Heart left ventricle (tissue), 16 donors: ENCODE results near the gene ARL14EP. TPM values are rescaled to one million over a fixed set of nuclear protein-coding genes. Genes with fewer than 3 reads are reported as not detected.

ENCODE experiments used
- ATAC-seq, 4 donors: fragments of 200-7000 bp; cut with Tn5 transposase; one replicate each; pipeline ENCODE4 v1.9.1; 2020 to 2022; ENCODE audit warnings: moderate library complexity in 4 of 4, mild to moderate bottlenecking in 3 of 4, moderate number of reproducible peaks in 1 of 4
- DNase-seq, 5 donors: peaks; one replicate each; pipeline ENCODE4 v3.0.0-alpha.2; 2020
- H3K27ac ChIP-seq, 12 donors: fragments of 200-600 bp; sonication (generic) in 4 of 12; one replicate each; pipeline versions ENCODE4 v1.5.0 to v1.8.0; 2016 to 2022; ENCODE audit warnings: mild to moderate bottlenecking in 2 of 12
- H3K27me3 ChIP-seq, 9 donors: fragments of 200-600 bp; sonication (generic) in 2 of 9; one replicate each; pipeline versions ENCODE4 v1.5.1 to v1.8.0; 2016 to 2022; ENCODE audit warnings: mild to moderate bottlenecking in 3 of 9
- H3K36me3 ChIP-seq, 9 donors: fragments of 200-600 bp; sonication (generic) in 2 of 9; one replicate each; pipeline versions ENCODE4 v1.5.0 to v1.8.0; 2018 to 2022; ENCODE audit warnings: mild to moderate bottlenecking in 2 of 9
- H3K4me1 ChIP-seq, 12 donors: fragments of 200-600 bp; sonication (generic) in 4 of 12; one replicate each; pipeline versions ENCODE4 v1.5.0 to v1.8.0; 2016 to 2022; ENCODE audit warnings: mild to moderate bottlenecking in 3 of 12
- H3K4me3 ChIP-seq, 12 donors: fragments of 200-600 bp; sonication (generic) in 4 of 12; one replicate each; pipeline versions ENCODE4 v1.5.0 to v1.8.0; 2017 to 2022; ENCODE audit warnings: mild to moderate bottlenecking in 9 of 12, moderate library complexity in 4 of 12
- H3K9me3 ChIP-seq, 12 donors: fragments of 200-600 bp; sonication (generic) in 4 of 12; one replicate each; pipeline versions ENCODE4 v1.5.0 to v1.8.0; 2016 to 2022; ENCODE audit warnings: mild to moderate bottlenecking in 1 of 12
- POLR2A ChIP-seq, 2 donors: fragments of 450-650 bp; IDR thresholded peaks; one replicate each; pipeline ENCODE4 v1.6.1; 2017; ENCODE audit warnings: antibody characterized with exemption in 2 of 2, mild to moderate bottlenecking in 2 of 2, moderate library complexity in 2 of 2
- WGBS, 4 donors: extraction: QIAGEN DNeasy Blood & Tissue Kit in 2 of 4; methylation state at CpG; one replicate each; pipeline versions ENCODE4 v1.1.5 to v1.1.7; 2013 to 2018; 5-methylcytosine and 5-hydroxymethylcytosine counted together
- intact Hi-C, 10 donors: fragments of 100-400 bp; cut with DNase I; formaldehyde crosslinking; loops; one replicate each; pipeline versions ENCODE4 v1.11.1 to v1.14.2; 2022
- polyA plus RNA-seq, 2 donors: library from polyadenylated mRNA; stranded (reverse); fragments of 200-250 nt; gene quantifications; one replicate each; pipeline ENCODE4 v1.2.3, GENCODE V29; 2013
- total RNA-seq, 9 donors: library from RNA; depleted of rRNA in 2 of 9; stranded (reverse); fragments of >200 nt in 2 of 9; fragmentation: NEBNext Ultra II Directional in 3 of 9; extraction: Animal tissue kit (Norgen Biotek cat#: 25700) in 3 of 9; gene quantifications; one replicate each; pipeline versions ENCODE4 v1.1.0 to v1.2.4, GENCODE V29; 2016 to 2023
- TF ChIP-seq, protein P1 (sequence below), 12 donors: fragments of 200-600 bp; sonication (generic) in 4 of 12; IDR thresholded peaks; one replicate each; pipeline versions ENCODE4 v1.5.0 to v1.8.0; 2018 to 2022; ENCODE audit warnings: antibody characterized with exemption in 12 of 12, mild to moderate bottlenecking in 5 of 12
- donor health status: ischemic (EF 13 %, LVEDD 7.1; RV severe dilation, severe dysfunction).
- donor health status: healthy with polysubstance abuse.
- donor health status: DM: no; HTN: yes; CAD: no.
- donor health status: DM: no; HTN: no; CAD: no.
- donor health status: ischemic (EF 25% LVEDD 6.9; RV normal size, moderate dysfunction).
- donor health status: ischemic (EF 25% LVEDD 5.7; RV mildly dilated, moderate dysfunction).
- donor health status: healthy.
- donor health status: DM: yes; HTN: yes; CAD: no.
- donor health status: ischemic (EF 35%, LVEDD 5.7; RV mildly dilated, moderate dysfunction).
- donor health status: nonischemic (EF 11% LVEDD 7.7; RV severe dilation, severe dysfunction).
- donor health status: DM: yes; HTN: yes; CAD: no.
- donor health status: PGD.
- donor health status: ischemic (EF 29% LVEDD 5.4; RV normal size, mild dysfunction).
- donor health status: nonischemic (EF 23%, LVEDD 6.1; RV moderate dilation, normal function).

The ARL14EP gene
- total and polyA plus RNA-seq, 11 donors: 13.1 to 43.8 (median 30.1) TPM

DNA sequence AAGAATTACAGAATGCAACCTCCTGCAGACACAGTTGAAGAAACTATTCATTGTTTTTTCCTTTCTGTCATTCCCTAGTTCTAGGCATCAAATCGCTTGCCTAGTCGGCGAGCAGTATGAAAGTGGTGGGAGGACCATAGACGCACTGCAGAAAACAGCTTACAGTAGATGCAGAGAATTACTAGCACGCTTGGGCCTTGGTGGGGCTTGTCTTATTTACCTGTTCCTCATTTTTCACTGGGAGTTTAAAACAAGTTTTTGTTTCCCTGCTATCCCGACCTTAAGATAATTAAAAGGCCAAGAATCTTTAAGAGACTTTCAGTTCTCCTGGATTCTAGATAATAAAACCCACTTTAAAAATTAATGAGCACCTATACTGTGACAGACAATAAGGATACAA lies 713 bp upstream of the ARL14EP start:
- no peak for ATAC-seq
- no peak for DNase-seq
- Histone ChIP-seq H3K9me3 (no peaks in the 10 kb centered on the region), H3K36me3 (peaks cover 0 to 2% (median 0%) of the 10 kb centered on the region in 9 donors), H3K4me1 (peaks cover 0 to 43% (median 33%) of the 10 kb centered on the region in 12 donors), H3K4me3 (peak overlapping the region in 11 of 12 donors; percentile 56 to 88 (median 80)), H3K27me3 (peaks cover 0 to 8% (median 0%) of the 10 kb centered on the region in 9 donors), H3K27ac (peak overlapping the region in 3 of 12 donors; percentile 80 to 89 (median 88))
- intact Hi-C loops: loop anchor here in 5 of 10 donors (5.0 to 10.0 kb wide), 4 partner anchors 187 to 887 kb away; no protein-coding TSS in a partner anchor
- TF ChIP-seq, protein P1, sequence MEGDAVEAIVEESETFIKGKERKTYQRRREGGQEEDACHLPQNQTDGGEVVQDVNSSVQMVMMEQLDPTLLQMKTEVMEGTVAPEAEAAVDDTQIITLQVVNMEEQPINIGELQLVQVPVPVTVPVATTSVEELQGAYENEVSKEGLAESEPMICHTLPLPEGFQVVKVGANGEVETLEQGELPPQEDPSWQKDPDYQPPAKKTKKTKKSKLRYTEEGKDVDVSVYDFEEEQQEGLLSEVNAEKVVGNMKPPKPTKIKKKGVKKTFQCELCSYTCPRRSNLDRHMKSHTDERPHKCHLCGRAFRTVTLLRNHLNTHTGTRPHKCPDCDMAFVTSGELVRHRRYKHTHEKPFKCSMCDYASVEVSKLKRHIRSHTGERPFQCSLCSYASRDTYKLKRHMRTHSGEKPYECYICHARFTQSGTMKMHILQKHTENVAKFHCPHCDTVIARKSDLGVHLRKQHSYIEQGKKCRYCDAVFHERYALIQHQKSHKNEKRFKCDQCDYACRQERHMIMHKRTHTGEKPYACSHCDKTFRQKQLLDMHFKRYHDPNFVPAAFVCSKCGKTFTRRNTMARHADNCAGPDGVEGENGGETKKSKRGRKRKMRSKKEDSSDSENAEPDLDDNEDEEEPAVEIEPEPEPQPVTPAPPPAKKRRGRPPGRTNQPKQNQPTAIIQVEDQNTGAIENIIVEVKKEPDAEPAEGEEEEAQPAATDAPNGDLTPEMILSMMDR (IDR thresholded peaks at IDR 0.05): no peak
- no peak for TF ChIP-seq POLR2A (IDR thresholded peaks at IDR 0.05)
- 72 to 88% (median 79%) methylated on average over 6 of the region's 6 CpGs for WGBS, 4 donors

DNA sequence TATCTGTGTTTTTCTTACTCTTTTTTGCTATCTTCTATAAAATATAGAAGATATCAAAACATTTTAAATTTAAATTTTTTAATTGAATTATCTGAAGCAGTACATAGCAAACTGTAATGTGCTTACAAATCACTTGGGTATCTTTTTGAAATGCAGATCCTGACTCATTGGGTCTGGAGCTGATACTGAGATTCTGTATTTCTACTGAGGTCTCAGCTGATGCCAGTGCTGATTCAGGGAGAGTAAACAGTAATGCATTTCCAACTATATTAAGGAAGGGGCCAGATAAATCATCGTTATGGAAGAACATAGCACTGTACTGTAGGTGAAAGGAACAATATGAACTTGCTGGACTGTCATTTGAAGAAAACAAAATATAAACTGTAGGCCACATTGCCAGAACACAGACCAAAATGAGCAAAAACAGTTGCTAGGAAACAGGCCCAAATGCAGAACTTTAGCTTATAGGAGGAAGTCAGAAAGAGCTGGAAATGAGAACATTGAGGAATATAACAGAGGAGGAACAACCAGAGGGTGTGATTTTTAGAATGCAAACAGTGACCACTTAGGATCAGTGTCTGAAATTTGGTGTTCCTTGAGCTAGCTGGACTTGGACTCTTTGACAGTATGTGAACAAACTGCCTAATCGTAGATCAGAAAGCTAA lies 3.3 kb downstream of the ARL14EP start:
- H3K27me3 ChIP-seq: no peaks in the 10 kb centered on the region
- ATAC-seq (no peak), DNase-seq (no peak)
- peak overlapping the region in 2 of 12 donors; percentile 7 to 73 for H3K27ac ChIP-seq
- no peaks in the 10 kb centered on the region for H3K9me3 ChIP-seq
- peaks cover 0 to 62% (median 35%) of the 10 kb centered on the region in 12 donors for H3K4me1 ChIP-seq
- TF ChIP-seq POLR2A (IDR thresholded peaks at IDR 0.05): no peak
- TF ChIP-seq, protein P1 (IDR thresholded peaks at IDR 0.05): no peak
- no peak overlapping the region for H3K4me3 ChIP-seq
- intact Hi-C loops: loop anchor here in 3 of 10 donors (10.0 kb wide), 2 partner anchors 191 to 891 kb away; no protein-coding TSS in a partner anchor
- peaks cover 0 to 12% (median 6%) of the 10 kb centered on the region in 9 donors for H3K36me3 ChIP-seq
- WGBS, 4 donors: 45 to 53% (median 49%) methylated on average over 2 of the region's 2 CpGs

DNA sequence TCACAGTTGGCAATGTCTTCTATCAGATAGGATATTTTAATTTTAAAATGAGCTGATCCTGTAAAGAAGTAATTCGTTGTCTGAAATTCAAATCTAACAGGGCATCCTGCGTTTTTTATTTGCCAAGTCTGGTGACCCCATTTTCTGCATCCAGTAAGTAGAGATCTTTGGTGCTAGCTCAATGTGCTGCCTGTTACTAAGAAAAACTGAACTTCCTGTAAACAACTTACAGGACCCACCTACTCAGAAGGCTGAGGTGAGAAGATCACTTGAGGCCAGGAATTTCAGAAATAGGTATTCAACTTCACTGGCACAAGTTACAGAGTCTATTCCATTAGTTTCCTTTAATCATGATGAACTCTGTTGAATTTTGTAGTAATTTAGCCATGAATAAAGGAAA lies 4.0 kb downstream of the ARL14EP start:
- Histone ChIP-seq H3K36me3 (peaks cover 0 to 19% (median 10%) of the 10 kb centered on the region in 9 donors), H3K4me1 (peaks cover 0 to 62% (median 35%) of the 10 kb centered on the region in 12 donors), H3K4me3 (no peak overlapping the region), H3K27ac (peak overlapping the region in 2 of 12 donors; percentile 7 to 73), H3K27me3 (no peaks in the 10 kb centered on the region), H3K9me3 (no peaks in the 10 kb centered on the region)
- 60 to 76% (median 70%) methylated on average over 2 of the region's 2 CpGs for WGBS, 4 donors
- ATAC-seq: no peak
- intact Hi-C loops: loop anchor here in 3 of 10 donors (10.0 kb wide), 2 partner anchors 192 to 892 kb away; no protein-coding TSS in a partner anchor
- no peak for TF ChIP-seq POLR2A (IDR thresholded peaks at IDR 0.05)
- TF ChIP-seq, protein P1 (IDR thresholded peaks at IDR 0.05): no peak
- no peak for DNase-seq

GRCh38 chr11:30328681-30329080 lies 5.8 kb downstream of the ARL14EP start:
- no peak overlapping the region for H3K27ac ChIP-seq
- DNase-seq: no peak
- ATAC-seq: no peak
- peaks cover 0 to 59% (median 31%) of the 10 kb centered on the region in 12 donors for H3K4me1 ChIP-seq
- H3K9me3 ChIP-seq: no peaks in the 10 kb centered on the region
- peaks cover 0 to 37% (median 27%) of the 10 kb centered on the region in 9 donors for H3K36me3 ChIP-seq
- TF ChIP-seq, protein P1 (IDR thresholded peaks at IDR 0.05): no peak
- no peak for TF ChIP-seq POLR2A (IDR thresholded peaks at IDR 0.05)
- no peak overlapping the region for H3K4me3 ChIP-seq
- H3K27me3 ChIP-seq: no peaks in the 10 kb centered on the region
- intact Hi-C loops: loop anchor here in 3 of 10 donors (10.0 kb wide), 2 partner anchors 194 to 894 kb away; no protein-coding TSS in a partner anchor
